Lower lobe of right lung (tissue), 2 donors: ENCODE measurements around the gene PIAS1. TPM values are rescaled to one million over a fixed set of nuclear protein-coding genes. Genes with fewer than 3 reads are reported as not detected.

ENCODE experiments used
- ATAC-seq, 2 donors: fragments of 200-7000 bp; cut with Tn5 transposase; one replicate each; pipeline ENCODE4 v1.9.1; 2020 to 2022; ENCODE audit warnings: mild to moderate bottlenecking in 2 of 2, moderate library complexity in 2 of 2
- DNase-seq: peaks from one replicate; pipeline ENCODE4 v3.0.0-alpha.2; 2020
- H3K27ac ChIP-seq: fragments of 200-600 bp; one replicate; pipeline ENCODE4 v1.8.0; 2022
- H3K27me3 ChIP-seq: fragments of 200-600 bp; one replicate; pipeline ENCODE4 v1.8.0; 2022; ENCODE audit warnings: low read depth
- H3K36me3 ChIP-seq: fragments of 200-600 bp; one replicate; pipeline ENCODE4 v1.8.0; 2022; ENCODE audit warnings: mild to moderate bottlenecking
- H3K4me1 ChIP-seq: fragments of 200-600 bp; one replicate; pipeline ENCODE4 v1.8.0; 2022
- H3K4me3 ChIP-seq: fragments of 200-600 bp; one replicate; pipeline ENCODE4 v1.8.0; 2022; ENCODE audit warnings: mild to moderate bottlenecking
- H3K9me3 ChIP-seq: fragments of 200-600 bp; one replicate; pipeline ENCODE4 v1.8.0; 2022
- intact Hi-C: fragments of 100-400 bp; cut with DNase I; formaldehyde crosslinking; loops from one replicate; pipeline ENCODE4 v1.11.0; 2022
- total RNA-seq: library from RNA; stranded (reverse); fragmentation: NEBNext Ultra II Directional; extraction: Animal tissue kit (Norgen Biotek cat#: 25700); gene quantifications from one replicate; pipeline ENCODE4 v1.2.1, GENCODE V29; 2021
- TF ChIP-seq, protein P1 (sequence below): fragments of 200-600 bp; IDR thresholded peaks from one replicate; pipeline ENCODE4 v1.8.0; 2022; ENCODE audit warnings: antibody characterized with exemption, mild to moderate bottlenecking
- donor health status: DM: no; HTN: yes; CAD: no; lungs with severe emphysema.

The PIAS1 gene
- total RNA-seq, 1 donor from 2014 or later: 73.1 TPM

- no peaks in the 10 kb centered on the region for H3K27me3 ChIP-seq
- H3K27ac ChIP-seq: no peak overlapping the region
- DNase-seq (no peak), ATAC-seq (no peak)
- peaks cover 29% of the 10 kb centered on the region for H3K36me3 ChIP-seq
- intact Hi-C loops: no loop called here
- H3K4me1 ChIP-seq: peaks cover 10% of the 10 kb centered on the region
- no peaks in the 10 kb centered on the region for H3K9me3 ChIP-seq
- no peak overlapping the region for H3K4me3 ChIP-seq
- TF ChIP-seq, protein P1, sequence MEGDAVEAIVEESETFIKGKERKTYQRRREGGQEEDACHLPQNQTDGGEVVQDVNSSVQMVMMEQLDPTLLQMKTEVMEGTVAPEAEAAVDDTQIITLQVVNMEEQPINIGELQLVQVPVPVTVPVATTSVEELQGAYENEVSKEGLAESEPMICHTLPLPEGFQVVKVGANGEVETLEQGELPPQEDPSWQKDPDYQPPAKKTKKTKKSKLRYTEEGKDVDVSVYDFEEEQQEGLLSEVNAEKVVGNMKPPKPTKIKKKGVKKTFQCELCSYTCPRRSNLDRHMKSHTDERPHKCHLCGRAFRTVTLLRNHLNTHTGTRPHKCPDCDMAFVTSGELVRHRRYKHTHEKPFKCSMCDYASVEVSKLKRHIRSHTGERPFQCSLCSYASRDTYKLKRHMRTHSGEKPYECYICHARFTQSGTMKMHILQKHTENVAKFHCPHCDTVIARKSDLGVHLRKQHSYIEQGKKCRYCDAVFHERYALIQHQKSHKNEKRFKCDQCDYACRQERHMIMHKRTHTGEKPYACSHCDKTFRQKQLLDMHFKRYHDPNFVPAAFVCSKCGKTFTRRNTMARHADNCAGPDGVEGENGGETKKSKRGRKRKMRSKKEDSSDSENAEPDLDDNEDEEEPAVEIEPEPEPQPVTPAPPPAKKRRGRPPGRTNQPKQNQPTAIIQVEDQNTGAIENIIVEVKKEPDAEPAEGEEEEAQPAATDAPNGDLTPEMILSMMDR: peak; percentile 2
These were observed 141.4 kb downstream of the PIAS1 start for GRCh38 chr15:68195336-68196112.

- no peaks in the 10 kb centered on the region for H3K9me3 ChIP-seq
- no peak overlapping the region for H3K27ac ChIP-seq
- DNase-seq: no peak
- H3K27me3 ChIP-seq: no peaks in the 10 kb centered on the region
- TF ChIP-seq, protein P1: no peak
- no peak for ATAC-seq
- peaks cover 12% of the 10 kb centered on the region for H3K4me1 ChIP-seq
- no peak overlapping the region for H3K4me3 ChIP-seq
- intact Hi-C loops: no loop called here
- H3K36me3 ChIP-seq: peaks cover 26% of the 10 kb centered on the region
These were observed 142.5 kb downstream of the PIAS1 start for GRCh38 chr15:68196445-68197169.

- TF ChIP-seq, protein P1: no peak
- H3K36me3 ChIP-seq: peaks cover 20% of the 10 kb centered on the region
- H3K27ac ChIP-seq: no peak overlapping the region
- intact Hi-C loops: no loop called here
- H3K9me3 ChIP-seq: no peaks in the 10 kb centered on the region
- H3K4me3 ChIP-seq: no peak overlapping the region
- ATAC-seq (no peak), DNase-seq (no peak)
- H3K27me3 ChIP-seq: no peaks in the 10 kb centered on the region
- H3K4me1 ChIP-seq: peaks cover 12% of the 10 kb centered on the region
These were observed 143.0 kb downstream of the PIAS1 start for GRCh38 chr15:68197170-68197492.

DNA sequence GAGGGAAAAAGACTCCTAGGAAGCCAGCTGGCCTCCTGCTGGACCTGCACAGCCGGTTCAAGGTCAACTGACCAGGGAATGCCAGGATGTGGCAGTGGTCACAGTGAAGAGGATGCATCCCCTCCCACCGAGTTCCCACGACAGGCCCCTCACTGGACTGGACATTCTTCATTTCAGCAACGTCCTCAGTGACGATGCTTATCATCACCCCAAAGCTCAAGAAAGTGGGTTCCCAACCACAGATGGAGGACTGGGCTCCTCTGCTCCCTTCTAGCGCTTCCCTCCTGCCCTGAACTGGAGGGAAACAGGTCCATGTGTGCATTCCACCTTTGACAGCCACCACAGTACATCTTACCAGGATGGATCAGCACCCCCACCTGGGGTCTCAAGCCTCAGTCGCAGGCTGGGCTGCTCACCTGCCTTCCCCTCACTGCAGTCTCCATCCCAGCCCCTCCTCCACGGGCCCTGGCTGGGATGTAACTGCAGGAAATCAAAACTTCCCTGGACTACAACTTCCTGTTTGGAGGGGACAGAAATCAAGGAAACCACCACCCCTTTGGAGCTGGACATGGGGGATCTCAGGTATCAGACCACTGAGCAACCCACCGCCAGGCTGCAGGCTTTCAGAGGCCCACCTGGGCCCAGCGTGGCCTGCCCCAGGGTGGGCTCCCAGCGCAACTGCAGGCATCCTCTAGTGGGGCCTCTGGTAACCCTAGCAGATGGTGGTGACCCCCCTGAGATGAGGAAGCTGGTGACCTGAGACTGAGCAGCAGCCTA lies 143.7 kb downstream of the PIAS1 start:
- TF ChIP-seq, protein P1: no peak
- intact Hi-C loops: no loop called here
- H3K4me3 ChIP-seq: no peak overlapping the region
- H3K9me3 ChIP-seq: no peaks in the 10 kb centered on the region
- H3K4me1 ChIP-seq: peaks cover 12% of the 10 kb centered on the region
- H3K27ac ChIP-seq: no peak overlapping the region
- ATAC-seq: no peak
- DNase-seq: no peak
- H3K27me3 ChIP-seq: no peaks in the 10 kb centered on the region
- H3K36me3 ChIP-seq: peaks cover 14% of the 10 kb centered on the region

DNA sequence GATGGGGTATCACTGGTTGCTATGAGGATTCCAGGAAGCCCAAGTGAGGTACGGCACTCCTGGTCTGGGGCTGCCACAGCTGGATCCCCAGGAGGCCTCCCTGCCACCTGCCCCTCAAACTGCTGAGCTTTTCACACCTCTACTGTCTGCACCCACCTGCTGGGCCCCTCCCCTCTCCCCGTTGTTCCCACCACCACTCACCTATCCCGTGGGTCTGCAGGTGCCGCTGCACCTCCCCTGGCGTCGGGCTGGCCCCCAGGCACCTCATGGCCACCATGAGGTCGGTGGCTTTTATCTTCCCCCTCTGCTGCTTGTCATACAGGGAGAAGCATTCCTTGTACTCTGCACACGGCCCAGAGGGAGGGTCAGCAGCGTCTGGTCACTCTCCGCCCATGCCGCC lies 145.2 kb downstream of the PIAS1 start:
- ATAC-seq (no peak), DNase-seq (no peak)
- TF ChIP-seq, protein P1: no peak
- peaks cover 18% of the 10 kb centered on the region for H3K4me1 ChIP-seq
- H3K27me3 ChIP-seq: no peaks in the 10 kb centered on the region
- intact Hi-C loops: no loop called here
- no peaks in the 10 kb centered on the region for H3K9me3 ChIP-seq
- H3K27ac ChIP-seq: no peak overlapping the region
- no peaks in the 10 kb centered on the region for H3K36me3 ChIP-seq
- H3K4me3 ChIP-seq: no peak overlapping the region
